Neural progenitor cell (in vitro differentiated cells): ENCODE data around the gene ATP6V0A4. TPM values are rescaled to one million over a fixed set of nuclear protein-coding genes. Genes with fewer than 3 reads are reported as not detected.

Experiments used
- DNase-seq: peaks from one replicate; pipeline ENCODE4 v3.0.0-alpha.2; 2016; ENCODE audit warnings: low spot score
- H2AFZ ChIP-seq: fragments of 200-600 bp; sonication (generic); replicated peaks from 2 replicates; pipeline ENCODE4 v1.6.1; 2016; ENCODE audit warnings: antibody characterized with exemption
- H3F3A ChIP-seq: fragments of 200-600 bp; sonication (generic); 2 replicates; pipeline ENCODE4 v1.6.1; 2016; ENCODE audit warnings: antibody characterized with exemption, low read depth
- H3K27ac ChIP-seq: fragments of 200-600 bp; sonication (generic); 2 replicates; pipeline ENCODE4 v1.5.1; 2016; ENCODE audit warnings: mild to moderate bottlenecking
- H3K27me3 ChIP-seq: fragments of 200-600 bp; sonication (generic); 2 replicates; pipeline ENCODE4 v1.6.1; 2016; ENCODE audit warnings: mild to moderate bottlenecking, moderate library complexity
- H3K36me3 ChIP-seq: fragments of 200-600 bp; sonication (generic); 2 replicates; pipeline ENCODE4 v1.5.1; 2016
- H3K4me1 ChIP-seq: fragments of 200-600 bp; sonication (generic); 2 replicates; pipeline ENCODE4 v1.6.1; 2016; ENCODE audit warnings: mixed run types
- H3K4me2 ChIP-seq: fragments of 200-600 bp; sonication (generic); 2 replicates; pipeline ENCODE4 v1.6.1; 2016
- H3K4me3 ChIP-seq: fragments of 200-600 bp; sonication (generic); 2 replicates; pipeline ENCODE4 v1.5.1; 2016
- H3K79me2 ChIP-seq: fragments of 200-600 bp; sonication (generic); 2 replicates; pipeline ENCODE4 v1.6.1; 2016; ENCODE audit warnings: low read depth
- H3K9ac ChIP-seq: fragments of 200-600 bp; sonication (generic); 2 replicates; pipeline ENCODE4 v1.6.1; 2016
- H3K9me3 ChIP-seq: fragments of 200-600 bp; sonication (generic); 2 replicates; pipeline ENCODE4 v1.5.1; 2016; ENCODE audit warnings: low read depth
- H4K20me1 ChIP-seq: fragments of 200-600 bp; sonication (generic); 2 replicates; pipeline ENCODE4 v1.6.1; 2016; ENCODE audit warnings: low read depth
- H3K27ac Mint-ChIP-seq: 3 replicates; pipeline ENCODE4 v1.8.0; 2021; ENCODE audit warnings: mixed read lengths
- H3K27me3 Mint-ChIP-seq: 2 replicates; pipeline ENCODE4 v1.8.0; 2022; ENCODE audit warnings: low read depth, mild to moderate bottlenecking, inconsistent platforms, moderate library complexity, mixed read lengths; ENCODE audit not compliant: insufficient read depth
- H3K36me3 Mint-ChIP-seq: 3 replicates; pipeline ENCODE4 v1.8.0; 2021; ENCODE audit warnings: mixed read lengths
- H3K4me1 Mint-ChIP-seq: 3 replicates; pipeline ENCODE4 v1.8.0; 2021; ENCODE audit warnings: mixed read lengths
- H3K4me3 Mint-ChIP-seq: 3 replicates; pipeline ENCODE4 v1.8.0; 2021; ENCODE audit warnings: mild to moderate bottlenecking, moderate library complexity, mixed read lengths
- H3K9me3 Mint-ChIP-seq: 3 replicates; pipeline ENCODE4 v1.8.0; 2020; ENCODE audit warnings: mixed read lengths
- EZH2 ChIP-seq: fragments of 200-600 bp; sonication (generic); IDR thresholded peaks from 2 replicates; pipeline ENCODE4 v1.6.1; 2017; ENCODE audit warnings: antibody characterized with exemption, mild to moderate bottlenecking, moderate library complexity
- EZH2phosphoT487 ChIP-seq: fragments of 200-600 bp; sonication (generic); IDR thresholded peaks from 2 replicates; pipeline ENCODE4 v1.6.1; 2017; ENCODE audit warnings: antibody characterized with exemption
- total RNA-seq: library from RNA; depleted of rRNA; stranded (reverse); fragments of >200 nt; gene quantifications from 2 replicates; pipeline ENCODE4 v1.2.3, GENCODE V29; 2015; ENCODE audit warnings: low replicate concordance
- TF ChIP-seq, protein P1 (sequence below): fragments of 200-600 bp; sonication (generic); IDR thresholded peaks from 2 replicates; pipeline ENCODE4 v1.5.1; 2017; ENCODE audit warnings: antibody characterized with exemption, mild to moderate bottlenecking

Gene ATP6V0A4
- total RNA-seq, 1 donor from 2014 or later, result 0.36 TPM

DNA sequence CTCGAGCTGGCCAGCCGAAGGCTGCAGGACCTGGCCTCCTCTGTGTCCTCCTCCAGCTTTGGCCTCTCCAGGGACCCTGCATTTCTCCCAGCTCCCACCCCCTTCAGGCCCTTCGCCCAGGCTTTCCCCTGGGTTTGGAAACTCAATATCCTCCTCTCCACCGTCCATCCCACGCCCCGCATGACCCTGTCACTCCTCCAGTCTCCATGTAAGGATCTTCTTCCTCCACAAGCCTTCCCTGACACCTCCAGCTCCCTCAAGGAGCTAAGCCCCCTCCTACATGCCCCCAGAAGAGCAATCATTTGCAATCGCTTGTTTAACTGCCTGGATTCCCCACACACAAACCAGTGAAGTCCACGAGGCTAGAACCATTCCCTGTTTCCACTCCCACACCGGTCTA is 24.8 kb downstream of the ATP6V0A4 start:
- DNase-seq, result no peak
- Histone ChIP-seq H3K9ac (no peak overlapping the region), H3K9me3 (no peaks in the 10 kb centered on the region), H3K79me2 (no peaks in the 10 kb centered on the region), H4K20me1 (no peaks in the 10 kb centered on the region), H3F3A (no peaks in the 10 kb centered on the region), H2AFZ (no peak overlapping the region), H3K36me3 (no peaks in the 10 kb centered on the region), H3K4me2 (no peak overlapping the region), H3K27me3 (no peaks in the 10 kb centered on the region), H3K4me3 (no peak overlapping the region), H3K27ac (no peak overlapping the region), H3K4me1 (peaks cover 3% of the 10 kb centered on the region)
- no peak overlapping the region for H3K4me3 Mint-ChIP-seq
- no peaks in the 10 kb centered on the region for H3K4me1 Mint-ChIP-seq
- TF ChIP-seq EZH2 (no peak), EZH2phosphoT487 (no peak)
- TF ChIP-seq, protein P1, sequence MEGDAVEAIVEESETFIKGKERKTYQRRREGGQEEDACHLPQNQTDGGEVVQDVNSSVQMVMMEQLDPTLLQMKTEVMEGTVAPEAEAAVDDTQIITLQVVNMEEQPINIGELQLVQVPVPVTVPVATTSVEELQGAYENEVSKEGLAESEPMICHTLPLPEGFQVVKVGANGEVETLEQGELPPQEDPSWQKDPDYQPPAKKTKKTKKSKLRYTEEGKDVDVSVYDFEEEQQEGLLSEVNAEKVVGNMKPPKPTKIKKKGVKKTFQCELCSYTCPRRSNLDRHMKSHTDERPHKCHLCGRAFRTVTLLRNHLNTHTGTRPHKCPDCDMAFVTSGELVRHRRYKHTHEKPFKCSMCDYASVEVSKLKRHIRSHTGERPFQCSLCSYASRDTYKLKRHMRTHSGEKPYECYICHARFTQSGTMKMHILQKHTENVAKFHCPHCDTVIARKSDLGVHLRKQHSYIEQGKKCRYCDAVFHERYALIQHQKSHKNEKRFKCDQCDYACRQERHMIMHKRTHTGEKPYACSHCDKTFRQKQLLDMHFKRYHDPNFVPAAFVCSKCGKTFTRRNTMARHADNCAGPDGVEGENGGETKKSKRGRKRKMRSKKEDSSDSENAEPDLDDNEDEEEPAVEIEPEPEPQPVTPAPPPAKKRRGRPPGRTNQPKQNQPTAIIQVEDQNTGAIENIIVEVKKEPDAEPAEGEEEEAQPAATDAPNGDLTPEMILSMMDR, result no peak
- no peaks in the 10 kb centered on the region for H3K9me3 Mint-ChIP-seq
- H3K27ac Mint-ChIP-seq, result no peak overlapping the region
- H3K27me3 Mint-ChIP-seq, result peaks cover 5% of the 10 kb centered on the region
- H3K36me3 Mint-ChIP-seq, result no peaks in the 10 kb centered on the region

- Histone ChIP-seq H3F3A (no peaks in the 10 kb centered on the region), H3K9ac (no peak overlapping the region), H3K4me3 (no peak overlapping the region), H3K27me3 (no peaks in the 10 kb centered on the region), H3K4me1 (peaks cover 3% of the 10 kb centered on the region), H4K20me1 (no peaks in the 10 kb centered on the region), H3K79me2 (no peaks in the 10 kb centered on the region), H3K4me2 (no peak overlapping the region), H3K27ac (no peak overlapping the region), H2AFZ (no peak overlapping the region), H3K36me3 (no peaks in the 10 kb centered on the region), H3K9me3 (no peaks in the 10 kb centered on the region)
- peaks cover 8% of the 10 kb centered on the region for H3K27me3 Mint-ChIP-seq
- DNase-seq, result no peak
- H3K9me3 Mint-ChIP-seq, result no peaks in the 10 kb centered on the region
- no peaks in the 10 kb centered on the region for H3K4me1 Mint-ChIP-seq
- H3K27ac Mint-ChIP-seq, result no peak overlapping the region
- H3K4me3 Mint-ChIP-seq, result no peak overlapping the region
- TF ChIP-seq, protein P1, result no peak
- no peak for TF ChIP-seq EZH2phosphoT487
- no peaks in the 10 kb centered on the region for H3K36me3 Mint-ChIP-seq
Measured at GRCh38 chr7:138770904-138771303, 27.1 kb downstream of the ATP6V0A4 start.

DNA sequence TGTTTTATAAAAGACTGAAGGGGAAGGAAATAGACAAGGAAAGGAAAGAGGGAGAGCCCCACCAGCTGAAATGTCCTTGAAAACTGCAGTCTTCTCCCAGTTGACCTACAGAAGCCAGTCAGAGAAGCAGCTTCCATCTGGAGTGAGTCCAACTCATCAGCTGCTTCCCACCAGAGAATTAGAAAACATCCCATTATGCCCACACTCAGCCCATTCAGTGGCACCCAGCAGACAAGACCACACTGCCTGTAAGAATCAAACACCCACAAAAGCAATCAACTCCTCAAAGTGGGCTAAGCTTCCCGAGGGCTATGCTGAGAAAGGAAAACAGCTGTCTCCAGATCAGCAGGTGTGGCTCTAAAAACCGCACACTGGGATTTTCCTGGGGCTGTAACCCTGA is 29.8 kb downstream of the ATP6V0A4 start:
- Histone ChIP-seq H3K27me3 (no peaks in the 10 kb centered on the region), H3K79me2 (no peaks in the 10 kb centered on the region), H3K9me3 (no peaks in the 10 kb centered on the region), H2AFZ (no peak overlapping the region), H3K36me3 (no peaks in the 10 kb centered on the region), H3K27ac (no peak overlapping the region), H3F3A (no peaks in the 10 kb centered on the region), H4K20me1 (no peaks in the 10 kb centered on the region), H3K9ac (no peak overlapping the region), H3K4me1 (no peaks in the 10 kb centered on the region), H3K4me3 (no peak overlapping the region), H3K4me2 (no peak overlapping the region)
- peaks cover 8% of the 10 kb centered on the region for H3K27me3 Mint-ChIP-seq
- H3K4me1 Mint-ChIP-seq, result peaks cover 3% of the 10 kb centered on the region
- H3K4me3 Mint-ChIP-seq, result no peak overlapping the region
- H3K36me3 Mint-ChIP-seq, result no peaks in the 10 kb centered on the region
- H3K27ac Mint-ChIP-seq, result no peak overlapping the region
- no peak for DNase-seq
- H3K9me3 Mint-ChIP-seq, result no peaks in the 10 kb centered on the region
- TF ChIP-seq EZH2phosphoT487 (no peak), EZH2 (no peak)
- TF ChIP-seq, protein P1, result no peak
